Activated T-cell treated with anti-CD3 and anti-CD28 coated beads for 1 hour (primary cell): ENCODE data around the gene PAQR8.
"Not testable (repeated sequence)": the region's sequence is repeated elsewhere in the genome, so short reads cannot be mapped to it uniquely, and the experiment has no call there.

ENCODE experiments used
- DNase-seq: peaks from one replicate; pipeline ENCODE4 v3.0.0-alpha.2; 2020; ENCODE audit warnings: low read depth

Gene PAQR8

DNA sequence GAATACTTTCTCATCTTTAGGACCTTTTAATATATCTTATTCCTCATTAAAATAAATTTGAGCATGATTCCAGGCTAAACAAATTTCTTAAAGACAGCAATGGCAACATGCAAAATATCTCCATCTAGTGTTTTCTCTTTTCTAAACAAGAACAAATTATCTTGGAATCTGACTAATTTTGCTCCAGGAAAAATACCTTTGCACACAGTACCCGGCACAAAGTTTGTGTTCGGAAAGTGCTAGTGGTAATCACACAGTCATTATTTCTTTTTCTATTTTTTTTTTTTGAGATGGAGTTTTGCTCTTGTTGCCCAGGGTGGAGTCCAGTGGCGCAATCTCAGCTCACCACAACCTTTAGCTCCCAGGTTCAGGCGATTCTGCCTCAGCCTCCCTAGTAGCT is 50.0 kb downstream of the PAQR8 start:
- DNase-seq: no peak

DNA sequence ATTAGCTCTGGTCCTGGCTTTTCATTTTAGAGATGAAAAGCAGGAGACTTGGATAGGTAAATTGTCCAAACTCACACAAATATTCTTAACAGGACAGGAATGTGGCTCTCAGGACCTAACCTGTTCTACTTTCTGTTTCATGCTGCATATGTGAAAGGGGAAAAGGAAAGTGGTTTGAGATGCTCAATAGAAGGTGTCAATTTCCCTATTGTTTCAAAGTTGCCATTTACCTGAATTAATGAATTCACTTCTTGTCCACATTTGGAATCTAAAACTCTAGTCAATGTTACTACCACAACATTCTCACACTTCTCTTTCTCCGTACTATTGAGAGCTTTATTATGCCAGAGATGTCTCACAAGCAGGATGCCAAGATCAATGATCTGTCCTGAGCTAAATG is 53.4 kb downstream of the PAQR8 start:
- DNase-seq: no peak

DNA sequence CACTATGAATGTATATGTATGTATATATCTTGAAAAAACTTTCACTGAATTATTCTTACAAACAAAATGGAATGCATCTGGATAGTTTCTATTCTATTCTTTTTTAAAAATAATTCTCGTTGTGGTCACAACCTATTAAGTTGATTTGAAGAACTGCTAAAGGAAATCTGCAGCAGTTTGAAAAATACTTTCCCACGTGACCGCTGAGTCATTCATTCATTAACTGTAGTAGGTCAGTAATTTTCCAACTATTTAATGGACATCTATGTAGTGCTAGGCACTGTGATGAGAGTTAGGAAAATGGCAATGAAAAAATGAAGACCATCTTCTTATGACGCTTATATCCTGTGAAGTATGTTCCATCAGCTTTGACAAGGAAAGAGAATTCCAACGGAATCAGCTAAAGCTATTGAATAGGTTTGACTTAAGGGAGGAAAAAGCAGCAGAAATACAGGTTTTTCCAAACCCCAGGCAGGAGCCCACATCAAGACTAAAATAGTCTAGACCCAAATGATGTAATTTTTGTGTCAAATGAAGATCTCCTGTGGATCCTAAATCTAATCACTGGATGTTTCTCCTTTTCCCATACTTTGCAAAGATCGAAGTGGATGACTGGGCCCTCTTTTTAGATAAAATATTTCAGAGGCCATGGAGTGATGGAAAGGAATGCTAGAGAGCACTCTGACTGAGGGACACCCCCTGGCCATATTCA is 54.1 kb downstream of the PAQR8 start:
- no peak for DNase-seq

DNA sequence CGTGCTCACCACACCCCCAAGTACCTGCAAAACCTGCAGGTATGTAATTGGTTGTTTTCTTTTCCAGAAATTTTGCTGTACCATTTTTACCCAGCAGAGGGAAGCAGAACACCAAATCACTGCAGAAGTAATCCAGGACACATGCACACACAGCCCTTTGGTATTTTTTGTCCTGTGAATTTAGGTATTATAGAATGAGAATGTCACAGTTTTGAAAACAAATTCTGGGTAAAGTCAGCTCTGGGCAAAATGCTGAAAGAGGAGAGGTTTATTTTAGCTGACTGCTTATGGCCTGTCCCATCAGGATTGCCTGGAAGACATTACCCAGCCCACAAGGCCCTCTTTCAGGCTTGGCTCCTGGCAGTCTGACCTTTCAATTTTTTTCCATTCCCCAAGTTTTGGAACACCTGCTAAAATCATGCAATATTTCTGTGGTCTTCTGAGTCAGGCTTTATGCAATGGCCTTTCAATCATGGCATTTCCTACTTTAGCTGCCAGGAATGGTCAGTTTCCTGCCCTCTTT is 54.7 kb downstream of the PAQR8 start:
- no peak for DNase-seq

DNA sequence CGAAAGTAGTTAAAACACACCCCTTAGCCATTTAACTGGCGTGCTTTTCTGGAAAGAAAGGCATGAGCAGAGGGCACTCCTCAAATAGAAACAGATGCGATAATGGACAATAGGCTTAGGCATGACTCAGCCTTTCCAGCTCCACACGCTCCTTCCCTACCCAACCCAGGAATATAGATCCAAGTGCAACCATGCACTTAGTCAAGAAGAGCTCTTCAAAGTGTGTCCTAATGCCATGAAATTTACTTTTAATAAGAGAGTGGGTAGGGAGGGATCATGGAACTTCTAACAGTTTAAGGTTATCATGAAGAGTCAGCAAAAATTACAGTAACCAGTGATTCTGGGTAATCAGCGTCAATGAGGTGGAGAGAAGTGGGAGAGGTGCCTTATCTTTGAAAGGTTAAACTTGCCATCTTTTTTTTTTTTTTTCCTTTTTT is 55.7 kb downstream of the PAQR8 start:
- DNase-seq: no peak

DNA sequence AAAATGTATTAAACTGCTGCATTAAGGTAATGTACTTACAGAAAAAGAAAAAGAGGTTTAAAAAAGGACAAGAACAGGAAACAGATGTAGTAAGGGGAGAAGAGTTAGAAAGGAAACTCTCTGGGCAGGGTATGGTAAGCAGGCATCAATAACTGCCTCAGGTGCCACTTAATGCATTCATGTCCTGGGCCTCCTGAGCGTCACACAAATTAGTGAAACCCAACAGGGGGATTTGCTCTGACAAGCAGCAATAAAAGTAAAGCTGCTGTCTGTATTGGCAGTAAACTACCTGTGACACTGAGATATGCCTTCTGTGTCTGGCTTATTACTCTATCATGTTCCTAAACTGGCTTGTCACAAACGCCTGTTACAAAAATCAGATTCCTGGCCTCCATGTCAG is 56.7 kb downstream of the PAQR8 start:
- DNase-seq: no peak

DNA sequence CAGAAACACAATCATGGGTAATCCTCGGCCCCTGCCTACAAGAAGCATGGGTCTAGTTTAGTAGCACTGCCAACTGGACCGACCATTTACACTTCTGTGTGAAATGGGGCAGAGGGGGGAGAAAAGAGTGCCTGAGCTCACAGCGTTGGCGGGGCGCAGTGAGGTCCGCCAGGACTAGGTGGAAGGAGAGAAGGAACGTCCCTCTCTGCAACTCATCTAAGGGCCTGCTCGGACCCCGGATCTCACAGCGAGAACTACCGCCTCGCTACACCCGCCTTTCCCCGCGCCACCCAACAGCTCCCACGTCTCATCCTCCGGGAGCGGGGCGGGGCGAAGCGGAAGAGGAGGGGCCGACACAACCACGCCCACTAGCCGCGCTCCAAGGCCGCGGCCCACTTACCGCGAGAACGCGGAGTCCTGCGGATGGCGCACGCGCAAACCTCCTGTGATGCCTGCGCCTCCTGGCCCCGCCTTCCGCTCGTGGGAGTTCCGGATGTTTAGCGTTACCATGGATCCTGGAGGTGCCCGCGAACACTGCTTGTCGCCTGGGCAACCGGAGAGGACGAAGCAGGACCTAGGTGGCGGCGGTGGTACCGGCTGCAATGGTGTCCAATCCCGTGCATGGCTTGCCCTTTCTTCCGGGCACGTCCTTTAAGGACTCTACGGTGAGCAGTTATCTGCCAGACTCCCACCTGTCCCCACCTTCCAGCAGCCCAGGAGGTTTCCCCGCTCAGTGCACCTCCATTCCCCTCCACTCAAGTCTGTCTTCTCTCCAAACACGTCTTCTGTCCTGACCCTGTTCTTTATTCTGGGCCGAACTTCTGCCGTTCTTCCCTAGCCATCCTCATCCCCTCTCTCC is 58.1 kb downstream of the PAQR8 start, which contains the start of gene EFHC1:
Gene EFHC1 (plus strand): TSS at position 534 of the 859 bp plus-strand sequence. CDS start 69 bp downstream, at position 603.
- DNase-seq: peak; percentile 97

DNA sequence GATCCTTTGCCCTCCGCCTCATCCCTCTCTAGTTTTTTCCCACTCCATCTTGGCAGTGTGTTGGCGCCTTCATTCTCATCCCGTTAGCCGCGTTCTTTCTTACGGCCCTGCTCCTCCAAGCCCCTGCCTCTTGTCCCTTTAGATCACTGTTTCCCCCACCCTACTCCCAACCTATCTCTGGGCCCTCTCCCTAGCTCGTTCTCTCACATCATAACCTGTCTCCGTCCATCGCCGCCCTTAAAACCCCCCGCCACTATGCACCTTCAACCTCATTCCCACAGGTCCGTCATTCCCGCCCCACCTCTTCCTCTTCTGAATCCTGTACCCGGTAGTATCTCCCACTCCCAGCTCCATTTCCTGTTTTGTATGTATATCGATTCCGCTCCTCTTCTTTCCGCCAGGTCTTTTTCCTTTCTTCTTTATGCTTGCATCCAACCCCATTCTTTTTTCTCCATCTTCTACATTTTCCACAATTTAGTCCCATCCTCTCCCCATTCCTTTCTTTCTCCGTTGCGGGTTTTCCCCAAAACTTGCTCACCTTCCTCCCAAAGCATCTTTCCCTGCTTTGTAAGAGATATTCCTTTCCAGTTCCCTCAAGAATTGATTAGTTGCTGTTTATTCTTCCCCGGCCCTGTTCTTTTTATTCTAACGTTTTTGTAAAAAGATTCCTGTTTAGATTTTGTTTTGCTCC is 58.9 kb downstream of the PAQR8 start:
- peak; percentile 5 for DNase-seq

DNA sequence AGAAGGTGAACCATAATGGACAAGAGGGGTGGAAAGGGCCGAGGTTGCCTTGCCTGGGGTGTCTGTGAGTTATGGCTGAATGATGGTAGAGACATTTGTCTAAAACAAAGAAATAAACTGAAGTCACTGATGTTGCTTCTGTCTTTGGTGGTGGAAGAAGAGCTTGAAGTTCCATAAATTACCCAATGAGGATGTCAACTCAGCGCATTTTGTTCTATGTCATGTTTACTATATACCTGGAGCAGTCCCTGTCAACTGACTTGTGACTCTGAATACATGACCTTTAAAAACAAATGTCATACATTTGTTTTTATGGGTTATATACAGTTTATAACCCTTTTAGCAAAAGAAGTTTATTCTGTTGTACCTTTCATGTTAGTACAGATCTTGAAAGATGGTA is 60.2 kb downstream of the PAQR8 start:
- no peak for DNase-seq

DNA sequence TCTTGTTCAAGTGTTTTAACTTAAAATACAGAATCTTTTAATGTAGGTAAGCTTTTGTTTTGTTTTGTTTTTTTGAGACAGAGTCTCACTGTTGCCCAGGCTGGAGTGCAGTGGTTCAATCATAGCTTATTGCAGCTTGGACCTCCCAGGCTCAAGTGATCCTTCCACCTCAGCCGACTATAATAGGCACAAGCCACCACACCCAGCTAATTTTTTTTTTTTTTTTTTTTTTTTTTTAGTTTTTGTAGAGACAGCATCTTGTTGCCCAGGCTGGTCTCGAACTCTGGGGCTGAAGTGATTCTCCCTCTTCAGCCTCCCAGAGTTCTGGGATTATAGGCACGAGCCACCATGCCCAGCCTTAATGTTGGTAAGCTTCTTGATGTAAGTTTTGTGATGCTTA is 61.5 kb downstream of the PAQR8 start:
- DNase-seq: no peak

DNA sequence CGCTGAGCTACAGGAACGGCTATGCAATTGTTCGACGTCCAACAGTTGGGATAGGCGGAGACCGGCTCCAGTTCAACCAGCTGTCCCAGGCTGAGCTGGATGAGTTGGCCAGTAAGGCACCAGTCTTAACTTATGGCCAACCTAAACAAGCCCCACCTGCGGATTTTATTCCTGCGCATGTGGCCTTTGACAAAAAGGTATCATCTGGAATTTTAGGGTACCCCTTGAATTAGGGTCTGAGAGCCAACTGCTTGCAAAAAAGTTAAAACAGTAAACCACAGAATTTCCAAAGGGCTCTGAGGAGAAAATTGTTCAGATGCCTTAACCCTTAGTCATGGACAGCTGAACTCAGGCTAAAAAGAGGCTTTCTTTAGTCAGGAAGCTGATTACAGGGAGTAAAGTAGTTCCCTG is 62.0 kb downstream of the PAQR8 start:
- no peak for DNase-seq

DNA sequence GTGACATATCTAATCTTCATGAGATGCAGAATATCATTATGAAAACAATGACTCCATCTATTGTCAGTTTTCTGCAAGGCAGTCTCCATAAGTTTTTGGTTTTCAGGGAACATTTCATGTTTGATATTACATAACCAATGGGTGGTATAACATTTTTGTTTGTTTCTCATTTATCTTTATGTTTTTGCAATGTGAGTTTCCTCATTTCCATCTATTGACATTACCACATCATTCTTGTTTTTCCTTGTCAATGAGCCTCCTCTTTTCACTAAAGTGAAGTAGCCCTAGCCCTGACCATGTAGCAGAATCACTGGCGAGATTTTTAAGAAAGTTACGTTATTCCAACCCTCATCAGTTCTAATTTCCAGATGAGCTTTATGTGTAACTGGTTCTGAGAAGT is 62.6 kb downstream of the PAQR8 start:
- DNase-seq: no peak

DNA sequence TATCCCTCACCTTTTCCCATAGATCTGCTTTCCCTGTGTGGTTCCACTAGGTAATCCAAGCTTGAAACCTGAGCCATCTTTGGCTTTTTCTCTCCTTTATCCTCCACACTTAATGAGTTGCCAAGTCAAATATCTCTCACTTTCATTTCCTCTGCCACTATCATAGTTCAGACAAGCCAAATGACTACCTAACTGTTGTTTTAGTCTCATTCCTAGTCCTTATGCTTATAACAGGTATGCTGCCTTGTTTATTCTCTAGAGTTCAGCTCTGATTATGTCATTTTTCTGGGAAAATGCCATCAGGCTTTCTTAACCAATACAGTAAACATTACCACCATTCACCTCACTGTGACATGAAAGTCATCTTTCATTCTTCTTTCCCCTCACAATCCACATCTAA is 64.7 kb downstream of the PAQR8 start:
- DNase-seq: no peak

DNA sequence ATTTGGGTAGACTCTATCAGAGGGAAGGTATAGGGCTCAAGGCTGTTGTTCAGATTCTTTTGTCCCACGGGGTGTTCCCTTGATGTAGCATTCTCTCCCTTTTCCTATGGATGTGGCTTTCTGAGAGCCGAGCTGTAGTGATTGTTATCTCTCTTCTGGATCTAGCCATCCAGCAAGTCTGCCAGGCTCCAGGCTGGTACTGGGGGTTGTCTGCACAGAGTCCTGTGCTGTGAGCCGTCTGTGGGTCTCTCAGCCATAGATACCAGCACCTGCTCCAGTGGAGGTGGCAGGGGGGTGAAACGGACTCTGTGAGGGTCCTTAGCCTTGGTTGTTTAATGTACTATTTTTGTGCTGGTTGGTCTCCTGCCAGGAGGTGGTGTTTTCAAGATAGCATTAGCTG is 71.3 kb downstream of the PAQR8 start:
- DNase-seq: not testable (repeated sequence)

DNA sequence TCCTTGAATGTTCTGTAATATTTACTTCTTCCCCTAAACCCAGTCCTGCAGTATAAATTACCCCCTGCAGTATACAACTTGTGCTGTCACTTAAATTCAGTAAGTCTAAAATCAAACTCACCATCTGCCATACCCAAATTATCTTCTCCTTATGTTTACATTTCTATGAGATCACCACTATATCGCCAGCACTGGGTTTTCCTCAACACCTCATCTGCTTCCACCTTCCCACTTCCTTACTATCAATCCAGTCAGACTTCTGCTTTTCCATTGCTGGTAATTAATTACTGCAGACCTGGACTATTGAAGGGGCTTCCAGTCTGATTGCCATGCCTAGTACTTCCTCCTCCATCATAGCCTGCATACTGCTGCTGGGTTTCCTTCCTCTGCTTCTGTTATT is 73.4 kb downstream of the PAQR8 start:
- DNase-seq: no peak

DNA sequence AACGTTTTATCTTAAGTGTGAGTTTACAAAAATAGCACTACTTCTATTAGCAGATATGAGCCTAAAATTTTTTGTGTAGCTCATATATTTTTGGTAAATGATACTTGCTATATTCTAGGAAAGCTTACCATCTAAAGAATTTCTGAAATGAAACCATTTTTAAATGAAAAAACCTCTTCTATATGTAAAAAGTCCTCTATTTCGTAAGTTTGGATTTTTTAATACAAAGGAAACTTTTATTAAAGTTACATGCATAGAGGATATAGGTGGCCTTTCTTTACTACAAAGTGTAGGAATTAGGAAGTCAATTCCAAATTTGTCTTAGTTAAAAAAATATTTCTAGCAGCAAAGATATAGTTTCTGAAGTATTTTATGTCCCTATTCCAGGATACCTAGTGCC is 77.0 kb downstream of the PAQR8 start:
- no peak for DNase-seq

DNA sequence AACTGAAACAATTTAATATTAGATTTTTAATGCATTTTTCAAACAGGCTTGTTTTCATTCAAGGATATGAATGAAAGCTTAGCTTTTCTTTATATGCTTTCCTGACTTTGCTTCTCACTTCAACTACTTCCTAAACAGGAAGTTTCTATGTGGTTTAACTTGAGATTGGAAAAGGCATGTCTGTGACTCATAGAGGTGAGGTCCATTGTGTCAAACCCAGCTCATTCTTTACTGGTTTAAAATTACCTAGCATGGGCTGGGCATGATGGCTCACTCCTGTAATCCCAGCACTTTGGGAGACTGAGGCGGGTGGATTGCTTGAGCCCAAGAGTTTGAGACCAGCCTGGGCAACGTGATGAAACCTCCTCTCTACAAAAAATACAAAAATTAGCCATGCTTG is 92.6 kb downstream of the PAQR8 start:
- DNase-seq: no peak

DNA sequence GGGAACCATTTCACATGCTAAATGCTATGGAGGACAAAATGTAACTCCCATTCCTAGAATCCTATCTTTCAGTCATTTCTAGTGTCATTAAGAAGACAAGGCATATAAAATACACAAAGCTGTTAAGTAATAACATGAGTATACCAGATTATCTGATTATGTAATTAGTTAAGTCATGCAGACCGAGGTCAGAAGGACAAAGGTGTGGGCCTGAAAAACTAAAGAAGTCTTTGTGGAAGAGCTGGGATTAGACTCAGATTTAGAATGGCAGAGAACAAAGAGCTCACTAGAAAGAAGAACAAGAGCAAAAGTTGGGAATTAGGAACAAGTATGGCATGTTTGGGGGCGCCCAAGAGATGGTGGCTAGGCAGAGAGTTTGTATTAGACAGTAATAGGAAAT is 95.1 kb downstream of the PAQR8 start:
- no peak for DNase-seq
